Naive thymus-derived CD8-positive, alpha-beta T cell (primary cell): ENCODE results near the gene TMTC3. TPM values are rescaled to one million over a fixed set of nuclear protein-coding genes. Genes with fewer than 3 reads are reported as not detected.

Experiments used
- ATAC-seq, 2 donors: fragments of 150-1000 bp; cut with Tn5 transposase in 1 of 2; sonication (Bioruptor Pico), chemical (Tn5 transposase) in 1 of 2; 1 replicate in 1 of 2; 2 replicates in 1 of 2; pipeline ENCODE4 v1.10.0; 2021; ENCODE audit warnings: mild to moderate bottlenecking in 2 of 2, moderate library complexity in 2 of 2
- POLR2A ChIA-PET: fragments of 350-600 bp; sonication (Branson Sonifier 250); formaldehyde crosslinking; loops from one replicate; lab custom pipeline; 2021; ENCODE audit warnings: antibody characterized with exemption; lab: Charles Lee
- DNase-seq, 10 donors: peaks; one replicate each; pipeline versions ENCODE4 v3.0.0 to v3.0.0-alpha.2; 2020 to 2022
- H3K27ac Mint-ChIP-seq, 10 donors: one replicate each; pipeline ENCODE4 v1.8.0; 2020 to 2022; ENCODE audit warnings: mild to moderate bottlenecking in 10 of 10, mixed read lengths in 10 of 10, moderate library complexity in 4 of 10, inconsistent platforms in 1 of 10
- H3K27me3 Mint-ChIP-seq, 5 donors: one replicate each; pipeline ENCODE4 v1.8.0; 2021 to 2022; ENCODE audit warnings: mixed read lengths in 5 of 5
- H3K36me3 Mint-ChIP-seq, 3 donors: one replicate each; pipeline ENCODE4 v1.8.0; 2020 to 2022; ENCODE audit warnings: mixed read lengths in 3 of 3, mild to moderate bottlenecking in 2 of 3, inconsistent platforms in 1 of 3
- H3K4me1 Mint-ChIP-seq, 4 donors: one replicate each; pipeline ENCODE4 v1.8.0; 2021 to 2022; ENCODE audit warnings: mixed read lengths in 4 of 4
- H3K4me3 Mint-ChIP-seq, 10 donors: one replicate each; pipeline ENCODE4 v1.8.0; 2020 to 2022; ENCODE audit warnings: mild to moderate bottlenecking in 10 of 10, mixed read lengths in 10 of 10, moderate library complexity in 6 of 10, inconsistent platforms in 1 of 10
- H3K9me3 Mint-ChIP-seq, 9 donors: one replicate each; pipeline ENCODE4 v1.8.0; 2020 to 2022; ENCODE audit warnings: mixed read lengths in 9 of 9, mild to moderate bottlenecking in 3 of 9, inconsistent platforms in 1 of 9, moderate library complexity in 1 of 9
- polyA plus RNA-seq, 3 donors: library from polyadenylated mRNA; unstranded; fragments of 300-500 nt; fragmentation: Illumina TruSeq; gene quantifications; one replicate each; pipeline ENCODE4 v1.2.3, GENCODE V29; 2021
- total RNA-seq, 8 experiments: library from RNA in 2 of 8; stranded (reverse) in 2 of 8; gene quantifications; one replicate each; pipeline ENCODE4 v1.2.3 and lab custom pipeline; 2021 to 2026

TMTC3 gene
- total and polyA plus RNA-seq, 5 experiments from 2014 or later, result 1.2 to 11.9 (median 2.4) TPM

DNA sequence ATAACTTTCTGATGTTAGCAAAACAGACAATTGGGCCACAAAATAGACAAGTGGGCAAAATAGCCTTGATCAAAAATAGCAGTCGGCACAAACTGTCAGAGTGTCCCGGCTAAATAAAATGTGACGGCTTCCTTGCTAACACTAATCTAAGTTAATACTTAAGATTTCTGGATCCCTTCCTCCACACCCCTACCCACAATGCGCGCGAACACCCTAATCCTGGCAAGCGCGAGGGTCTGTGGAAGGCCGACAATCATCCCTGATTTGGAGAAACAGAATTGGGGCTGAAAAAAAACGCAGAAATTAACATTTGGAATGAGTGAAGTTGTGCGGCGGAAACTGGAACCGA is 708 bp upstream of the TMTC3 start:
- POLR2A ChIA-PET, result interaction anchor here (1.0 to 1.4 kb wide), 2 partner anchors 19 to 106 kb away, joined by 4 to 7 read pairs; a partner anchor contains a TSS
- H3K36me3 Mint-ChIP-seq, result peaks cover 0 to 27% (median 2%) of the 10 kb centered on the region in 3 donors

DNA sequence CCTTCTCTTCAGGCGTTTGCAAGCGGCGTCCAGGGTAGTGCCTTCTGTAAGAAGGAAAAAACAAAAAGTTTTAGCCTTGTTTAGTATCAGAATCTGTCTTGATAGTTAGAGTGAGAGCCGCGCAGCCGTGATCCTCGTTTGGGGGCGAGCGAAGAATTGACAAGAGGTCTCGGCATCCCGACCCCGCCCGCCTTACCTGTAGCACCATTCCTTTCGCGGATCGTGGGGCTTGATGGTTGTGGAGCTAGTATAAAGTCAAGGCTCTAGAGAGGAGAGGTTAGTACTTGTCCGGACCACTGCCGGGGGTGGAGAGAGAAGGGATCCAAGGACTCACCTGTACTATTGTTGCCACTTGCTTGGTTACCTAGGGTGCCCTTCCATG is 494 bp downstream of the TMTC3 start:
- DNase-seq, result peak in 5 of 10 donors; percentile 4 to 64 (median 16)

More for the DNA sequence above, 708 bp upstream of the TMTC3 start:
- H3K27me3 Mint-ChIP-seq, result no peaks in the 10 kb centered on the region
- no peaks in the 10 kb centered on the region for H3K9me3 Mint-ChIP-seq
- H3K4me3 Mint-ChIP-seq, result peak overlapping the region; percentile 87 to 99 (median 96)
- peaks cover 23 to 63% (median 48%) of the 10 kb centered on the region in 4 donors for H3K4me1 Mint-ChIP-seq
- ATAC-seq, result no peak
- peak overlapping the region; percentile 90 to 99 (median 96) for H3K27ac Mint-ChIP-seq
- DNase-seq, result no peak

DNA sequence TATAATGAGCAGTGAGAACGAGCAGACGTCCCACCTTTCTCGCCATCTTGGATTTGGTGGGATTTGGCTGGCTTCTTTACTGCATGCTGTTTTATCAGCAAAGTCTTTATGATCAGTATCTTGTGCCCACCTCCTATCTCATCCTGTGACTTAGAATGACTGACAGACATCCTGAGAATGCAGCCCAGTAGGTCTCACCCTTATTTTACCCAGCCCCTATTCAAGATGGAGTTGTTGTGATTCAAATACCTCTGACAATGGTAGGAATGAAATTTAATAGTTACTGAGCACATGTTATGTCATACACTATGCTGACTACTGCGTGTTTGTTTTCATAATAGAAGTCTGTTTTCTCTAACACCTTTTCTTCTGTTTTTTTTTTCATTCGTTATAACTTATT is 1.9 kb downstream of the TMTC3 start:
- Mint-ChIP-seq H3K4me3 (peak overlapping the region in 7 of 10 donors; percentile 12 to 97 (median 39)), H3K9me3 (no peaks in the 10 kb centered on the region), H3K27me3 (no peaks in the 10 kb centered on the region), H3K27ac (peak overlapping the region in 2 of 10 donors; percentile 11 to 21), H3K4me1 (peaks cover 10 to 54% (median 45%) of the 10 kb centered on the region in 4 donors), H3K36me3 (peaks cover 0 to 12% (median 0%) of the 10 kb centered on the region in 3 donors)
- POLR2A ChIA-PET, result no interaction called here
- no peak for ATAC-seq
- no peak for DNase-seq

More for the DNA sequence above, 494 bp downstream of the TMTC3 start:
- H3K4me3 Mint-ChIP-seq, result peak overlapping the region; percentile 87 to 99 (median 96)
- POLR2A ChIA-PET, result interaction anchor here (0.6 to 1.4 kb wide), 3 partner anchors 20 to 1383 kb away, joined by 3 to 5 read pairs (median 4); a partner anchor contains a TSS
- peak overlapping the region; percentile 90 to 99 (median 96) for H3K27ac Mint-ChIP-seq
- H3K27me3 Mint-ChIP-seq, result no peaks in the 10 kb centered on the region
- H3K36me3 Mint-ChIP-seq, result peaks cover 0 to 20% (median 0%) of the 10 kb centered on the region in 3 donors
- H3K9me3 Mint-ChIP-seq, result no peaks in the 10 kb centered on the region
- H3K4me1 Mint-ChIP-seq, result peaks cover 20 to 59% (median 46%) of the 10 kb centered on the region in 4 donors
- ATAC-seq, result peak; percentile 2

DNA sequence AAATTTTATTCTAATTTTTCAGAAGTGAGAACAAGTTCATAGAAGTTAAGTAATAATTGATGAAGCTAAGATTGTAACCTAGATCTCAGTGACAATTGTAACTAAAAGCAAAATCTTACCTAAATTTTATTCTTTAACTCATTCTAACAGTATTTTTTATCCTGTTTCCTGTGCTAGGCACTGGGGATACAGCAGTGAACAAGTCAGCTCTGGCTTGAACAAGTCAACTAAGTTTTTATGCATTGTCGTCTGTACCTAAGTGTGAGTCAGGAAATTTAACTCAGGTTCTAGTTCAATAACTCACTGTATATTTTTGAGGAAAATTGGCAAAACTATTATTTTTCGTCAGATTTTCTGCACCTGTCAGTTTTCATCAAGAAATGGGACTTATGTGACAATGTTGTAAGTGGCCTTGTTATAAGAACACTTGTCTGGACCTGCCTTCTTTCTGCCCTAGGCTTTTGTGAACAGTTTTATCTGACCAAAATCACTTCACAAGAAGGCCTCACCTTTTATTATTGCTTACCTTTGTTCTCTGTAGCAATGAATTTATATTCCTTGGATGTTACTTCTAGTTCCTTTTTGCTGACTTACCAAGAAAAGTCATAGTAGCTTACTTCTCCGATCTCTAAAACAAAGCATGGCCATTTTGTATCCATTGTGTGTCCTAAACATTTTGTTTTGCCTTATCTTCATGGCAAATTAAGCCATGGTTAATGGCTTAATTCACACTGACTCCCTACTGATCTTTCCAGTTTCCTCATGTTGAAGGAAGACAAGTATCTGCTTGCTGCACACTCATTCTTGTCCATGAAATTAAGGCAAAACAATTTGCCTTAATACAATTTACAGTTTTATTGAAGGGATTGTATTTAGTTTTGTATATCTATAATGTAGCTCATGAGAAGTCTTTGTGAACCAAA is 2.7 kb downstream of the TMTC3 start:
- DNase-seq, result no peak
- POLR2A ChIA-PET, result no interaction called here
- Mint-ChIP-seq H3K4me1 (peaks cover 12 to 57% (median 46%) of the 10 kb centered on the region in 4 donors), H3K36me3 (peaks cover 0 to 15% (median 0%) of the 10 kb centered on the region in 3 donors), H3K27ac (peak overlapping the region in 1 of 10 donors; percentile 11), H3K27me3 (no peaks in the 10 kb centered on the region), H3K9me3 (no peaks in the 10 kb centered on the region), H3K4me3 (peak overlapping the region in 3 of 10 donors; percentile 38 to 97 (median 39))
- ATAC-seq, result no peak

DNA sequence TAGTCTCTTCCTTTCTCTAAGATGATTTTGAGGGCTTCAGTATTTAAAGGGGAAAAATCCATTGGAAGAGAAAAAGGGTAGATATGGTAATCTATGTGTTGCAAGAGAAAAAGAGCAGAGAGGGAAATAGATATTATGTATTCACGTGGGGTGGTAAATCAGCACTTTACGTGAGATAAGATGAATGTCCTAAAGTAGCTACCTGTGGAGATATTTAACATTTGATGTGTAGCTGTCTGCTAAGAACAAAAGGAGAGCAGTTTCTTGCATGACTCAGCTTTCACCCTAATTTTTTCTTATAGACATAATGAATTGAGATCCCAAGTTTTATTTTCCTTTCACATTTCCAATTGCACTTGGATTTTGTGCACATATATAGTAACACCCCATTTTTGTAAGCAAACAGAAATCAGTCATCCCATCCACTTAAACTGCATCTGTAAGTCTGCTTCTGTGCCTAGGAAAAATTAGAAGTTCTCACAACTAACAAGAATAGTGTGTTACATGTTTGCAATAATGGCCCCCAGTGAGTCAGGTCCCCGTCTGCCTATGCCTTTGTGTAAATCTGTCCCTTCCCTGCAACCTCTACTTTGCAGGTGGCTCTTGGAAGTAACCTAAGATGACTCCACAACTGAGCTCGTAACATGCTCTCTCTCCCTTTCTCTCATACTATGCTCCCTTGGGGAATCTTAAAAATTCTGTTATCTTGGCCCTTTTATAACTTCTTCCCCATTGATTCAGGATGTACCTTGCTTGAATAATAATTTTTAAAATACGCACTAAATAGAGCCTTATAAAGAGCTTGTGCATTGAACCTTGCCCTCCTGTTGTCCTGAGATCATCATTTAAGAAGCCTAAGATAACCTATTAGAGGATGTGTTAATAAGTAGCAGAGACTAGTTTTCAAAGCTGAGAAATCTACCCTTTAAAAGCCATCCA is 3.7 kb downstream of the TMTC3 start:
- peaks cover 18 to 59% (median 47%) of the 10 kb centered on the region in 4 donors for H3K4me1 Mint-ChIP-seq
- ATAC-seq, result no peak
- H3K4me3 Mint-ChIP-seq, result no peak overlapping the region
- no peaks in the 10 kb centered on the region for H3K27me3 Mint-ChIP-seq
- DNase-seq, result no peak
- H3K36me3 Mint-ChIP-seq, result peaks cover 0 to 16% (median 5%) of the 10 kb centered on the region in 3 donors
- POLR2A ChIA-PET, result no interaction called here
- no peak overlapping the region for H3K27ac Mint-ChIP-seq
- H3K9me3 Mint-ChIP-seq, result no peaks in the 10 kb centered on the region

DNA sequence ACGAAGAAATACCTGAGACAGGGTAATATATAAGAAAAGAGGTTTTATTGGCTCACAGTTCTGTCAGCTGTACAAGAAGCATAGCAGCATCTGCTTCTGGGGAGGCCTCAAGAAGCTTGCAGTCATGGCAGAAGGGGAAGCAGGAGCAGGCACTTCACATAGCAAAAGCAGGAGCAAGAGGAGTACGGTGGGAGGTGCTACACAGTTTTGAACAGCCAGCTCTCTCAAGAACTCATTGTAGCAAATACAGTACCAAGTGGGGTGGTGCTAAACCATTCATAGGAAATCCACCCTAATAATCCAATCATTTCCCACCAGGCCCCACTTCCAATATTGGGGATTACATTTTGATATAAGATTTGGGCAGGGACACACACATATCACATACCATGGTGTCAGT is 8.0 kb downstream of the TMTC3 start:
- H3K27me3 Mint-ChIP-seq, result no peaks in the 10 kb centered on the region
- H3K4me3 Mint-ChIP-seq, result no peak overlapping the region
- no peaks in the 10 kb centered on the region for H3K9me3 Mint-ChIP-seq
- peaks cover 12 to 40% (median 21%) of the 10 kb centered on the region in 4 donors for H3K4me1 Mint-ChIP-seq
- H3K36me3 Mint-ChIP-seq, result peaks cover 0 to 27% (median 5%) of the 10 kb centered on the region in 3 donors
- DNase-seq (peak in 1 of 10 donors; percentile 45), ATAC-seq (no peak)
- peak overlapping the region in 1 of 10 donors; percentile 65 for H3K27ac Mint-ChIP-seq
- POLR2A ChIA-PET, result no interaction called here

DNA sequence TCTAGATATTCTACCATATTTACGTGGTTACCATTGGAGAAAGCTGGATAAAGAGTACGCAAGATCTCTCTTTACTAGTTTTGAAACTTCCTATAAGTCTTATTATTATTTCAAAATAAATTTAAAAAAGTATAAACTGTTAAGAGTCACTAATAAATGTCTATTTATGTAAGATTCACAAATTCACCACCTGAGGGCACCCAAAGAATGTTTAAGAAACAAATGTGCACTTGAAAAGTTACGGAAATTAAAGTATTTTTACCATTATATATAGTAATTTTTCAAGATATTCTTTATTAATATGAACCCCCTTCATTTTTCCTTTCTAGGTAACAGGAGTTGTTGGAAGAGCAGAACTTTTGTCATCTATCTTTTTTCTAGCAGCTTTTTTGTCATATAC is 11.9 kb downstream of the TMTC3 start:
- no peak overlapping the region for H3K27ac Mint-ChIP-seq
- no peak overlapping the region for H3K4me3 Mint-ChIP-seq
- no peaks in the 10 kb centered on the region for H3K9me3 Mint-ChIP-seq
- POLR2A ChIA-PET, result no interaction called here
- no peak for DNase-seq
- H3K27me3 Mint-ChIP-seq, result no peaks in the 10 kb centered on the region
- peaks cover 0 to 48% (median 11%) of the 10 kb centered on the region in 3 donors for H3K36me3 Mint-ChIP-seq
- no peak for ATAC-seq
- H3K4me1 Mint-ChIP-seq, result peaks cover 4 to 19% (median 11%) of the 10 kb centered on the region in 4 donors

DNA sequence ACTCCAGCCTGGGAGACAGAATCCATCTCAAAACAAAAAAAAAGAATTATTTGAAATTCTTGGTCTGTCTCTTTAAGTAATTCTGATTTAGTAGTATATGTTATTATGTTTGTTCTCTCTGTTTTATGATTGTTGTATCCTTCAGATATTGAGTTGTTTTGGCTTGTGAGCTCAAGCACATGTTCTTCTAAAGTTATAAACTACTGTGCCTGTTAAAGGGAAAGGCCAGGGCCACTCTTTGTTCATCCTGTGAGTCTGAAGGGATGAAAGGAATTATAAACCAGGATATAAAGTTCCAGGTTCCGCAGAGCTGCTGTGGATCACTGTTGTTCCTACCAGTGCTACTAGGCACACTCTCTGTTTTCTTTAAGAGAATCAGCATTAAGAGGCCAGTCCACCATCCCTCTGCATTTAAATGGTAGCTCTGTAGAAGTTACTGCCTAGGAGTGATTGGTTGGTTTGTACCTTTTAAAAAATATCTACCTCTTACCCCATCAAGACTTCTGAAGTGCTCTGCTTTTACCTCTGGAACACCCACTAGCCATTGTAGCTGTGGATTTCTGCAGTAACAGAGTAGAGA is 14.1 kb downstream of the TMTC3 start:
- ATAC-seq, result no peak
- POLR2A ChIA-PET, result no interaction called here
- no peaks in the 10 kb centered on the region for H3K9me3 Mint-ChIP-seq
- H3K27ac Mint-ChIP-seq, result no peak overlapping the region
- DNase-seq, result no peak
- no peaks in the 10 kb centered on the region for H3K27me3 Mint-ChIP-seq
- peaks cover 0 to 8% (median 6%) of the 10 kb centered on the region in 4 donors for H3K4me1 Mint-ChIP-seq
- peaks cover 0 to 46% (median 9%) of the 10 kb centered on the region in 3 donors for H3K36me3 Mint-ChIP-seq
- H3K4me3 Mint-ChIP-seq, result no peak overlapping the region

DNA sequence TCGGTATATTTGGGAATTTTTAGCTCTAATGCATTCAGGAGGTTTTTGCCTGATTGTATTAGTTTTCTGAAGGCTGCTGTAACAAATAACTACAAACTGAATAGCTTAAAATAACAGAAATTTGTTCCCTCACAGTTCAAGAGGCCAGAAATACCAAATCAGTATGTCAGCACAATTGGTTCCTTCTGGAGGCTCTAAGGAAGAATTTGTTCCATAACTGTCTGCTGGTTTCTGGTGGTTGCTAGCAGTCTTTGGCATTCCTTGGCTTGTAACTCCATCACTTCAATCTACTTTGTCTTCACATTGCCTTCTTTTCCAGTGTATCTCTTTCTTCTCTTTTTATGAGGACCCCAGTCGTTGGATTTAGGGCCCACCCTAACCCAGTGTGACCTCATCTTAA is 21.3 kb downstream of the TMTC3 start:
- H3K27me3 Mint-ChIP-seq, result no peaks in the 10 kb centered on the region
- DNase-seq (no peak), ATAC-seq (no peak)
- no peak overlapping the region for H3K4me3 Mint-ChIP-seq
- H3K9me3 Mint-ChIP-seq, result no peaks in the 10 kb centered on the region
- POLR2A ChIA-PET, result no interaction called here
- peaks cover 0 to 3% (median 0%) of the 10 kb centered on the region in 4 donors for H3K4me1 Mint-ChIP-seq
- peaks cover 12 to 71% (median 37%) of the 10 kb centered on the region in 3 donors for H3K36me3 Mint-ChIP-seq
- no peak overlapping the region for H3K27ac Mint-ChIP-seq

DNA sequence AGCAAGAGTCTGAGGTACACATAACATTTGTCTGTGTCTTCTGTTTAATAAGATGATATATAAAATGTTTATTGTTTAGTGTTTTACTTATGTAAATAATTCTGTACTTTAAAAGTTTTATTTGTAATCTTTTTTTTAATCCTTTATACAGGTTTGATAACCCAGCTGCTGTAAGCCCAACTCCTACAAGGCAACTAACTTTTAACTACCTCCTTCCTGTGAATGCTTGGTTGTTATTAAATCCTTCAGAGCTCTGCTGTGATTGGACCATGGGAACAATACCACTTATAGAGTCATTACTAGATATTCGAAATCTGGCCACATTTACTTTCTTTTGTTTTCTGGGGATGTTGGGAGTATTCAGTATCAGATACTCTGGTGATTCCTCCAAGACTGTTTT is 24.1 kb downstream of the TMTC3 start:
- POLR2A ChIA-PET, result no interaction called here
- Mint-ChIP-seq H3K27ac (no peak overlapping the region), H3K36me3 (peaks cover 12 to 82% (median 44%) of the 10 kb centered on the region in 3 donors), H3K4me3 (no peak overlapping the region), H3K9me3 (no peaks in the 10 kb centered on the region), H3K4me1 (peaks cover 0 to 3% (median 0%) of the 10 kb centered on the region in 4 donors), H3K27me3 (no peaks in the 10 kb centered on the region)
- no peak for ATAC-seq
- DNase-seq, result no peak

DNA sequence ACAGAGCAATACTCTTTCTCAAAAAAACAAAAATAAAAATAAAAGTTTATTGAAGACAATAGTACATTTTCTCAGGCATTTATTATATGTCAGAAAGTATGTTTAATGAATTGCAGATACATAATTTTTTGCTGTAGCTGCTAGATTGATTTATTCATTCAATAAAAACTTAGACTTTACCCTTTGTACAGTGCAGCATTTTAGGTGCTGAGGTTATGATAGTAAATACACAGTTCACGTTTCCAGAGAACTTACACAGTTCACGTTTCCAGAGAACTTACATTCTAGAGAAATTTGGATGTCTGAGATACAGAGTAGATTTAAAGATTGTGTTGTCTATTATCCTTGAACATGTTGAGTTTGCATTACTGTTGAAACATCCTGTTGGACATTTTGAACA is 25.3 kb downstream of the TMTC3 start:
- Mint-ChIP-seq H3K4me3 (no peak overlapping the region), H3K36me3 (peaks cover 12 to 79% (median 47%) of the 10 kb centered on the region in 3 donors)

DNA sequence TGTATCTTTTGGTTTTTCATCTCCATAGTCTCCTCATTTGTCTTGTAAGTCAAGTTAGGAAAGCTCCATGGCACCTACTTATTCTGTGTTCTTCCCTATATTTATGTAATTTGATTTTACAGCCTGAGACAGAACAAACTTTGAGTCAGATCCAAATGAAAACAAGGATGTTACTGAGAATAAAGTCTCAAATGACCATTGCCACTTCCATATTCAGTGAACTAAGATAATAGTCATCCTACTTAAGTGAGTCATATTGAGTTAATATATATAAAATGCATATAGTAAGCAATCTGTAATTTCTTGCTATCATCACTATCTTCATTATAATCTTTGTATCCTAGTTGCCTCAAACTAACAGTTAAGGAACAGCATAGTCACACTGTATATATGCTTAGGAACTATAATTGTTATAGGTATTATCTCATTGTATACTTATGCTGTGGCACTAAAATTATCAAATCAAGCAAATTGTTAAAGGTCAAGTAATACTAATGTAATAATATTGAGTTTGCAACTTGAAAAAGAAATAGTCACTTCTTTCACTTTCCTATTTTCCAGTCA is 30.8 kb downstream of the TMTC3 start:
- Mint-ChIP-seq H3K4me3 (no peak overlapping the region), H3K36me3 (peaks cover 34 to 82% (median 51%) of the 10 kb centered on the region in 3 donors), H3K9me3 (no peaks in the 10 kb centered on the region), H3K27me3 (no peaks in the 10 kb centered on the region), H3K27ac (no peak overlapping the region), H3K4me1 (peaks cover 0 to 4% (median 0%) of the 10 kb centered on the region in 4 donors)
- POLR2A ChIA-PET, result no interaction called here
- DNase-seq (no peak), ATAC-seq (no peak)

More for the DNA sequence above, 25.3 kb downstream of the TMTC3 start:
- Mint-ChIP-seq H3K27ac (no peak overlapping the region), H3K27me3 (no peaks in the 10 kb centered on the region), H3K9me3 (no peaks in the 10 kb centered on the region), H3K4me1 (peaks cover 0 to 3% (median 0%) of the 10 kb centered on the region in 4 donors)
- DNase-seq (no peak), ATAC-seq (no peak)
- POLR2A ChIA-PET, result no interaction called here
